GM19099 (cell line): ENCODE data around the gene ILDR1.

Source experiments
- POLR2A ChIP-seq: IDR thresholded peaks from 3 replicates; pipeline ENCODE4 v1.6.1; 2011; ENCODE audit warnings: low read depth; ENCODE audit not compliant: insufficient read length; ENCODE audit errors: extremely low read depth

Gene ILDR1

GRCh38 chr3:122001892-122002291 is 20.2 kb downstream of the ILDR1 start:
- no peak for TF ChIP-seq POLR2A

- no peak for TF ChIP-seq POLR2A
These were observed 21.0 kb downstream of the ILDR1 start for GRCh38 chr3:122000936-122001605.

DNA sequence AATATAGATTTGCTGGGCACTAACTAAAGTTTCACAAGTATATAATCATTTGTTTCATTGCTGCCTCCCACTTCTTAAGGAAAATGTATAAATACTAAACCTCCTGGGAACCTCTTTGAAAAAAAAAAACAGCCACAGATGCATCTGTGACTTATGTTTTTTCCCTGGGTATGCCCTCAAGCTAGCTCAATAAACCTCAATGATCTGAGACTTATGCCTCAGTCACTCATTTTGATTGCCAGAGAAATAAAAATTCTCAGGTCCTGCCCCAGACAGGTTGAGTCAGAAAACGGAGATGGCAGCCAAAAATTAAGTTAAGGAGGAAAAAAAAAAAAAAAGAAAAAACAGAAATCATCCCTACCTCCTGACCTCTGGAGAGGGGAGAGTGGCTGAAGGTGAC is 22.1 kb downstream of the ILDR1 start:
- no peak for TF ChIP-seq POLR2A

DNA sequence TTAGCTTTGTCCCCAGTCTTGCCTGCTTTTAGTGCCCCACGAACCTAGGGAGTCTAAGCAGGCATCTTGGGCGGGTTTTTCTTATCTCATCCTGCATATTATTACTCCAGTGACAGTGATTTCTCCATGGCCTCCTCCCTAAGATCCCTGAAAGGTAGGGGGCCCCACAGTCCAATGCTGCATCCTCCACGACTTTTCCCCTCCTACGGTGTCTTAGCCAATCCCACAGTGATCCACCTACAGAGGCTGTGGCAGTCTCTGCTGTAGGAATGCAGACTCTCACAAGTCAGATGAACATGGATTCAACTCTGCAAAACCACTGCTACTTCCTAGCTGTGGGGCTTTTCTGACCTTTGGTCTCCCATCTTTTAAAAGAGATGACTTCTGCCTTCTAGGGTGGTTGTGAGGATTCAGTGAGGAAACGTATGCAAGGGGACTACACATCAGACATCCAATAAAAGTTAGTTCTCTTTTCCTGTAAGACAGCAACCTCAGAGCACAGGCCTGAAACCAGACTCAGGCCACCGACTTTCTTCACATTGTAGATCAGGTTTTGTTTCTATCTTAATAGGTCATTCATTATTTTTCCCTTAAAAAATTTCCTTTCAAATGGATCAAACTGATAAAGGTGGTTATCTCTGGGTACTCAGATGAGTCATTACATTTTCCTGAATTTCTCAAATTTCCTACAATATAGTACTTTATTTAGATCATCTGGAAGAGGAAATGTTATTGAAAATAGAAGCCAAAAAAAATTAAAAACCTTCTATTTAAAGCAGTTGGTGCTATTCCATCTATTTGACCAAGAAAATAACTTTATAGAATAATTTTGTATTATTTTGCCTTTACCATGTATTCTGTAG is 23.2 kb downstream of the ILDR1 start:
- no peak for TF ChIP-seq POLR2A

DNA sequence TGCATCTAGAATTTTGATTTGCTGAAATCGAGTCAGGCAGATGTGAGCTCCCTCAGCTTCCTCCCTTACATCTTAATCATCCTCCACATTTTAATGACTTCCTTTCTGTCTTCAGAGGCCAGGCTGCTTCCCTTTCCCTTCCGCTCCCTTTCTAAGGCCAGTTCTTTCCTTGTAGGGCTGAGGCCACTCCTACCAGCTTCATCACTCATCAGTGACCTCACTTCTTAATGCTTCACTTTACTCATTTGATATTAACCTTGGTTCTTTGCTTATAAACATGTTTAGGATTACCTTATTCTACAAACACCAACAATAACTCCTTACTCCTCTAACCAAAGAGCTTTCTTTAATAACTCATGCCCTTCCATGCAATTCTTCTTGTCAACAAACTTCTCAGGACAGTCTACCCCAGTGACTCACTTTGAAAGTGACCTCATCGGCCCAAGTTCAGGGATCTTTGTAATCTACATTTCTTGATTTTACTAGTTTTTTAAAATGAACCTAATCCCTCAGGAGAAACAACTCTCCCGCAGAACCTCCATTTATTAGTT is 23.9 kb downstream of the ILDR1 start:
- no peak for TF ChIP-seq POLR2A

GRCh38 chr3:121997372-121997771 is 24.7 kb downstream of the ILDR1 start:
- no peak for TF ChIP-seq POLR2A

- TF ChIP-seq POLR2A = no peak
These were observed 25.6 kb downstream of the ILDR1 start for GRCh38 chr3:121996441-121996840.

- no peak for TF ChIP-seq POLR2A
These were observed 26.6 kb downstream of the ILDR1 start for GRCh38 chr3:121995161-121996137.

DNA sequence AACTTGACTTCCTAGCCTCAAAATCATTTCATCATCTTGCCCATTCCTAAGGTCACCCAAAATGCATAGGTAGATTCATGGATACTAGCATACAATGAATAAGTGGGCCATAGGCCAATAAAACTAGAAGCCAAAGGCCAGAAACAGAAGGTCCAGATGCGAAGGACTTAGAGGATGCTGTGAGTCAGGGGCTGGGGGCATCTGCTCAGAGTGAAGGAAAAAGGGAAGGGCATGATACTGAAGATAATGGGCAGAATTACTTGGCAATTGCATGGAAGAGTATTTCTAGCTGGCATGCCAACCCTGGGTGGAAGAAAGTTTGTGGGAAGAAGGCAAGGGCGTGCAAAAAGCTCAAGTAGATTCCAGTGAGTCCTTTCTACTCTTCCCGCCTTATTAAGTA is 27.5 kb downstream of the ILDR1 start:
- TF ChIP-seq POLR2A = no peak

DNA sequence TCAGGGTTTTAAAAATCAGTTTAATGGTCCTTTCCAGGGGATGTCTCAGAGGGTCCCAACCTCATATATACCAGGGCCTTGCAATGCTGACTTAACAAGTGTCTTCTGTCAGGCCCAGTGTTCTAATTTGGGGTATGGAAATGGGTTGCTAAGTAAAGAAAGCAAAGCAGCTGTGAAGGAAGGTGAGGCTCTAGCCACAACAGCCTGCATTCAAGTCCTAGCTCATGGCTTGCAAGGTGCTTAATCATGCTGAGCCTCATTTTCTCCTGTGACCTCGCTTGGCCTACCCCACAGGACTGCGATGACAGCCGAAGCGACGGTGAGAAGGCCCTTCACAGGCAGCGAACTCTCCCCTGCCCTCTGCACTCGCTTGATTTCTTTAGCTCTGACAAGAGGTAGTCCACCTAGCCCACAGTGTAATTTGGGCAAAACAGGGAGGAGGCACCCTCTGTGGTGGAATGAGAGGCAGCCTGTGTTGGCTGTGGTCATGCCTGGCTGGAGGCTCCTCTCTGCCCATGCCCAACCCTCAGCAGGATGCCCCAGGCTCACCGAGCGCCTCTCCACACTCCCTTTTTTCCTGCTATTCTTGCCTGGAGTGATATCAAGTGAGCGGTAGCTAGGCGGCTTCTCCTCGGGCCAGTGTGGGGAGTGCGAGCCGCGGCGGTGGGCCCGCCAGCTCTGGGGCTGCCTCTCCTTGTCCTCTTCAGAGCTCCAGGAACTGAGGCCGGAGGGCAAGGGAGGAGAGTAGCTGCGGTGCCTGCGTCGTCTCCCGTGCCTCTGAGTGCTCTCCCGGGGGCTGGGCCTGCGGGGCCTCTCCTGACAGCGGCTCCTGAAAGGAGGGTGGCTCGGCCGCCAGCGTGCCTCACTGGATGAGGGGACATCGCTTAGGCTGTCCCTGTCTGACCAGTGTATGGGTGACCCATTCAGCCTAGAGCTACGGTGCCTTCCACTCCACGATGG is 29.2 kb downstream of the ILDR1 start:
- no peak for TF ChIP-seq POLR2A

GRCh38 chr3:121989943-121990342 is 32.1 kb downstream of the ILDR1 start:
- no peak for TF ChIP-seq POLR2A

GRCh38 chr3:121988146-121988545 is 33.9 kb downstream of the ILDR1 start:
- TF ChIP-seq POLR2A = no peak

- no peak for TF ChIP-seq POLR2A
These were observed 36.2 kb downstream of the ILDR1 start for GRCh38 chr3:121985846-121986245.

- no peak for TF ChIP-seq POLR2A
These were observed 40.6 kb downstream of the ILDR1 start for GRCh38 chr3:121981473-121981872.
